GM19372 (cell line): ENCODE measurements around the gene MAGI2.
"Not testable (repeated sequence)": the region's sequence is repeated elsewhere in the genome, so short reads cannot be mapped to it uniquely, and the experiment has no call there.

ENCODE experiments used
- ATAC-seq: cut with Tn5 transposase; IDR thresholded peaks from one replicate; pipeline ENCODE4 v1.9.1; 2021; ENCODE audit warnings: mild to moderate bottlenecking, low read depth, moderate library complexity; ENCODE audit not compliant: unreplicated experiment

Gene MAGI2

GRCh38 chr7:78296046-78296597 is 1157.3 kb downstream of the MAGI2 start:
- no peak for ATAC-seq

DNA sequence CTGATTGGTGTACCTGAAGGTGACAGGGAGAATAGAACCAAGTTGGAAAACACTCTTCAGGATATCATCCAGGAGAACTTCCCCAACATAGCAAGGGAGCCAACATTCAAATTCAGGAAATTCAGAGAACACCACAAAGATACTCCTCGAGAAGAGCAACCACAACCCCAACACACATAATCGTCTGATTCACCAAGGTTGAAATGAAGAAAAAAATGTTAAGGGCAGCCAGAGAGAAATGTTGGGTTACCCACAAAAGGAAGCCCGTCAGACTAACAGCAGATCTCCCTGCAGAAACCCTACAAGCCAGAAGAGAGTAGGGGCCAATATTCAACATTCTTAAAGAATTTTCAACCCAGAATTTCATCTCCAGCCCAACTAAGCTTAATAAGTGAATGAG is 1164.0 kb downstream of the MAGI2 start:
- not testable (repeated sequence) for ATAC-seq

DNA sequence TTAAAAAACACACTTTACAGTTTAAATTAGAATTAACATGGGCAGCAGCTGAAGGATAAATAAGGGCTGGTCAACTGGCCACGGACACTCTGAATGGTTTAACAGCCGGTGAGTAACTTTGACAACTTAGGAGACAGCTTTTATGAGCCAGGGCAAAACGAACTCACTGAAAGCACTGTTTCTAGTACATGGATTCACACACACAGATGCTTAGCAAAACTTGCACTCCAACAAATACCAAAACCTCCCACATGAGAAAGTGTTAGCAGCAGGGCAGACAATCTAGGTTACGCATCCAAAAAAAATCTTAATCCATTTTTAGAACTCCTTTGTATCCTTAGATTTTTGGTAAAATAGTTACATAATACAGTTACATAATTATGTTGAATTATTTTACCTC is 1168.5 kb downstream of the MAGI2 start:
- ATAC-seq: no peak

- no peak for ATAC-seq
Measured at GRCh38 chr7:78280276-78280675, 1173.2 kb downstream of the MAGI2 start.

DNA sequence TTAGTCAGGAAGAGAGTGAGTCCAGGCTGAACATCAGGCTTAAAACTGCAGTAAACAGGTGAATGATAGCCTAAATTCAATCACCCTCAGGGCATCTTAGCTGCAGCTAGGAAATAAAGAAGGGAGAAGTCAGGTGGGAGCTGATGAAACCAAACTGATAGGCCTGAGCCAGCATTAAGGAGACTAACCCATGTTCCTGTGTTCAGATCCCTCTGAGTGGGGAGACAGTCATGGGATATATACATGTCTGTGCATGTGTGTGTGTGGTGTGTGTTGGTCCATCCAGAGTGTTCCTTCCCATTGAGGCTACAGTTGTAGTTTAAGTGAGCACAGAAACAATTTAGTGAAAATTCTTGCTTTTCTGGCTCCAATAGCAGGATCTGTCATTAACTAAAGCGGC is 1174.0 kb downstream of the MAGI2 start:
- no peak for ATAC-seq

GRCh38 chr7:78279032-78279431 is 1174.4 kb downstream of the MAGI2 start:
- ATAC-seq: no peak

GRCh38 chr7:78267141-78267540 is 1186.3 kb downstream of the MAGI2 start:
- no peak for ATAC-seq

DNA sequence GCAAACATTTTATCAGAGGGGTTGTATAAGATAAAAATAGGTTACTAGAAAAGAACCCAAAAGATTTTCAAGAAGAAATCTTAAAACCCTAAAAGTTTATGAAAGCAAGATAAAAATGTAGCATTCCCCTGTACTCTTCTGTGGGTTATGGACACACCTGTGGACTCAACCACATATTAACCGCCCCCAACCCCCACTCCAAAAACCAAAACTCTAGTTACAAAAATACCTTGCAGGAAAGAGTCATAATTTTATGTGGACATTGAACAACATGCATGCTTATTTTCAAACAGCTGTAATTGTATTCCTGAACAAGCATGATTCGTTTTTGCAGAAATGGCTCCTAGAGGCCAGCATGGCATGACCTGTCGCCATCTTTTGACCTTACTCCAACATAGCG is 1188.0 kb downstream of the MAGI2 start:
- no peak for ATAC-seq

DNA sequence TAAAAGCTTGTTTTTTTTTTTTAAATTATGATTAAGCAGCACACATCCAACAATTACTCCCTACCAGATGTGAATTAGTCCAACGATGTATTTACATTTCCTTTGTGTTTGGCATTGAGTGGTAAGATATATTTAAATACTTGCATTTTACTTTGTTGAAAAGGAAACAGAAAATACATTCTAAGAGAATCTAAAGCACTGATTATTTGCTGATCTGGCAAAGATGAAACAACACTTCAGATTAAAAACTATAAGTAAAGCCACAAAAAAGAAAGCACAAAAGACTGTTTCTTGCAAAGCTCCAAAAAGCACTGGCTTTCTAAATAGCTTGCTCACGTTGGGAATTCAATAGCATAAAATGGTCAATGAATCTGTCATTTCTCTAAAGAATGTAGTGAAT is 1188.4 kb downstream of the MAGI2 start:
- ATAC-seq: no peak

DNA sequence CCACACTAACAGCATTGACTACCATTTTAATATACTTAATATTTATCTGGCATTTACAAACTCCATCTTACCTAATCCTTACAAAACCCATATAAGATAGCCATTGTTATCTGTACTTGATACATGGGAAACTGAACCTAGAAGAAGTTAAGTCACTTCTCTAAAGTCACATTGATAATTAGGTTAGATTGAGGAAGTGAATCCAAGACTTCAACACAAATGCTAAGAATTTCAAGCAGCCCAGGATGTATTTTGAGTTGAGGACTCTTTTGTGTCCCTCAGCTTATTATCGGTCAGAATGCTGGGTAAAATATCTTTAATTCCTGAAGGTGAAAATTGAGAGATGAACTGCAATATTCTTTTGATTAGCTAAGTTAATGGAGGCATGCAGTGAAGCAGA is 1189.4 kb downstream of the MAGI2 start:
- no peak for ATAC-seq

DNA sequence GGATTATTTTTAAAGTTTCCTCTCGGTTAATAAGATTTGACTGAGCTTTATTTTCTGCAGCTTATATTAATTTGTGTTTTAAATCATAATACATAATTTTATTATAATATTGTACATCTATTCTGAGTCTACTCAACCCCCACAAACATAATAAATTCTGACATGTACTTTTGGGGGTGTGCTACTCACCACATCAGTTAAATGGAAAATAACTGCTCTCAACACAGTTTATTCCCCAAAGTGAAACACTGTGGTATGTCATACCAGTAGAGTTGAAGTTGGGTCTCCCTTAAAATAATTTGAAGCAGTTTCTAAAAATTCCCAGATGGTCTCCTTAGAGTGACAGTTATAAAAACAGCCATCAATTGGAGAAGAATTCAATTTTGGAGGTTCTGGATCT is 1191.7 kb downstream of the MAGI2 start:
- no peak for ATAC-seq

DNA sequence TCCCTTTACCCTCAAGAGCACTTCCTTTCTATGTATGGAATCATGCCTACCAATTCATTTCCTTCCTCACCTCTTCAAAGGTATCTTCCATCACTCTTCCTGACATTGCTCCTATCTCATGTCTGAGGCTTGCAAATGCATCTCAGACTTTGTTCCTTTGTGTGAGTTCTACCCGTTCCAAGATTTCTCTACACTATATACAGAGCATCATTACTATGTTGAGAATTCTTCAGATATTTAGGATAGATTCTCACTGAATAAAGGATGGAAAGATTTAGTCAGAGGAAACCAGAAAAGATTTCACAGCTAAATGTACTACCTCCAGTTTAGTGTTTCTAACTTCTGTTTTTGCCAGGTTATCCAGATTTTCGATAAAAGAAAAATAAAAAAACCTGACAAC is 1192.2 kb downstream of the MAGI2 start:
- no peak for ATAC-seq

GRCh38 chr7:78260826-78261225 is 1192.6 kb downstream of the MAGI2 start:
- no peak for ATAC-seq

- ATAC-seq: no peak
Measured at GRCh38 chr7:78254726-78255055, 1198.8 kb downstream of the MAGI2 start.

DNA sequence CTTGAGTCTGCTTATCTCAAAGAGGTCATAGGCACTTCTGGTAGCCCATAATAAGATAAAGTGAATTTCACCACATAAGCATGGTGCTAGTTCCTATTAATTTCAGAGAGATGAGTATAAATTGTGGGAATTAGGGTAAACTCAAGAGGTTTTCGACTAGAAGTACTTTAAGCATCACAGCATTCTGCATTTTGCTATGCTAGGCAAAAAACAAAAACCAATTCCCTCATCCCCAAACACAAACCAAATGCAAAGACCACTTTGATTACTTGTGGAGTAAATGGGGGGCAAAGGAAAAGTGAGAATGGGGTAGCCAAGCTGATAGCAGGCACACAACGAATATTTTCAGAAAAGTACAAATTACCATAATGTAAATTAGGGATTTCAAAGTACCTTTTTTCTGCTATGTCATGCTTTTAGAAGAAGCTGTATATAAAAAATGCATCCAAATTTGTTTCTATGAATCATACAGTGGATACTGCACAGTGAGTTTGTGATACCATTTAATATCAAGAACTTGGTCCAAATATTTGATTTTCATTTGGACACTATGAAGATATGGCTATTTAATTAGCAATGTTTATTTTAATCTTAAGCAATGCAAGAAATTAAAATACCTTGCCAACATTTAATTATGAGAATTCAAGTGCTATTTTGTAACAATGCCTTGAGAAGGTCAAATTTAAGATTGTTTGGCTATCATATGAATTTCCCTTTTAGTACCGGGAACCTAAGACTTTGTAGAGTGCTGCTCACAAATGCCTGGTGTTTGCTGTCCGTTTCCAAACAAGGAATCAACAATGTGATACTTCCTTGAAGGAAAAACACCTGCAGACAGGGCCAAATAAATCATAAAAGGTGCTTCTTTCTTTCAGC is 1199.4 kb downstream of the MAGI2 start:
- ATAC-seq: no peak

DNA sequence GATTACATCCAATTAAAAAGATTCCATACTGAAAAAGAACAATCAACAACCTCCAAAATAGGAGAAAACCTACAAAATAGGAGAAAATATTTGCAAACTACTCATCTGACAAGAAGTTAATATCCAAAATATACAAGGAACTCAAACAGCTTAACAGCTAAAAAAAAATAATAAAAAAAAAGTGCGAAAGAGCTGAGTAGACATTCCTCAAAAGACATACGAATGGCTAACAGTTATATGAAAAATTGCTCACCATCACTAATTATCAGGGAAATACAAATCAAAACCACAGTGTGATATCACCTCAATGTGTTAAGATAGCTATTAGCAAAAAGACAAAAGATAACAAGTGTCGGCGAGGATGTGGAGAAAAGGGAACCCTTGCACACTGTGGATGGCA is 1204.6 kb downstream of the MAGI2 start:
- ATAC-seq: no peak

DNA sequence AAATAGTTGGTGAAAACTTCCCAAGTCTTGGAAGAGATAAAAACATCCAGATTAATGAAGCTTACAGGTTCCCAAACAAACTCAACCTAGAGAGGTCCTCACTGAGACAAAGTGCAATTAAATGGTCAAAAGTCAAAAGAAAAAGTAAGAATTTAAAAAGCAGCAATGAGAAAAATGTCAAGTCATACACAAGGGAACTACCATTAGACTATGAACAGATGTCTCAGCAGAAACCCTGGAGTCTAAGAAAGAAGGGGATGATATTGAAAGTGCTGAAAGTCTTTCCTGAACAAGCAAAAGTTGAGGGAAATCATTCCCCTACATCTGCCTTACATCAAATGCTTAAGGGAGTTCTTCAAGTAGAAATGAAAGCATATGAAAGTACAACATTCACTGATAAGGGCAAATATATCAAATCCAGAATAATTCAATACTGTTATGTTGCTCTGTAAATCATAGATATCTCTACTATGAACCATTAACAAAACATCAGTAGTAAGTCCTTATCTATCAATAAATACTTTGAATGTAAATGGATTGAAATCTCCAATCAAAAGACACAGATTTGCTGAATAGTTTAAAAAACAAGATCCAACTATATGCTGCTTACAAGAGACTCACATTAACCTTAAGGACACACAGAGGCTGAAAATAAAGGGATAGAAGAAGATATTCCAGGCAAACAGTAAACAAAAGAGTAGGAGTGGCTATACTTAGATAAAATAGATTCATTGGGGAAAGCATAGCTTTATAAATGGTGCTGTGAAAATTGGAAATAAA is 1205.4 kb downstream of the MAGI2 start:
- ATAC-seq: no peak

DNA sequence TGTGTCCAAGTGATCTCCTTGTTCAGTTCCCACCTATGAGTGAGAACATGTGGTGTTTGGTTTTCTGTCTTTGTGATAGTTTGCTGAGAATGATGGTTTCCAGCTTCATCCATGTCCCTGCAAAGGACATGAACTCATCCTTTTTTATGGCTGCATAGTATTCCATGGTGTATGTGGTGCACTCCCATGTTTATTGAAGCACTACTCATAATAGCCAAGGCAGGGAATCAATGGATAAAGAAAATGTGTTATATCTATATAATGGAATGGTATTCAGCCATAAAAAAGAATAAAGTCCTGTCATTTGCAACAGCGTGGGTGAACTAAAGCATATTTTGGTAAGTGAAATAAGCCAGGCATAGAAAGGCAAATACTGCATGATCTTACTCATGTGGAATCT is 1213.3 kb downstream of the MAGI2 start:
- not testable (repeated sequence) for ATAC-seq

- ATAC-seq: no peak
Measured at GRCh38 chr7:78234634-78235033, 1218.8 kb downstream of the MAGI2 start.

DNA sequence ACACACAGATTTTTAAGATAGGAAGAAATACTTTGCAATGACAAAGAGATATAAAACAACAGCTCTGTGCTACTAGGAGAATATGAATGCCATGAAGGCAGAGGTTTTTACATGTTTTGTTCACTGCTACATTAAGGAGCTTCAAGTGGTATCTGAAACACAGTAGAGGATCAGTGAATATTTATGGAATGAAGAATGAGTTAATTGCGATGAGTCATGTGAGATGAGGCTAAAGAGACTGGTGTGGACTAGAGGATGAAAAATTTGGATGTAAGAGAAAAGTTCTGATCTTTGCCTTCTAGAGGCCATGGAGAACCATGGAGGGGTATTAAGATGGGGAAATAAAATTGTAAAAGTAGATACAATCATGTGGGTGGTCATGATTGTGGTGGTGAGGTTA is 1220.7 kb downstream of the MAGI2 start:
- no peak for ATAC-seq

DNA sequence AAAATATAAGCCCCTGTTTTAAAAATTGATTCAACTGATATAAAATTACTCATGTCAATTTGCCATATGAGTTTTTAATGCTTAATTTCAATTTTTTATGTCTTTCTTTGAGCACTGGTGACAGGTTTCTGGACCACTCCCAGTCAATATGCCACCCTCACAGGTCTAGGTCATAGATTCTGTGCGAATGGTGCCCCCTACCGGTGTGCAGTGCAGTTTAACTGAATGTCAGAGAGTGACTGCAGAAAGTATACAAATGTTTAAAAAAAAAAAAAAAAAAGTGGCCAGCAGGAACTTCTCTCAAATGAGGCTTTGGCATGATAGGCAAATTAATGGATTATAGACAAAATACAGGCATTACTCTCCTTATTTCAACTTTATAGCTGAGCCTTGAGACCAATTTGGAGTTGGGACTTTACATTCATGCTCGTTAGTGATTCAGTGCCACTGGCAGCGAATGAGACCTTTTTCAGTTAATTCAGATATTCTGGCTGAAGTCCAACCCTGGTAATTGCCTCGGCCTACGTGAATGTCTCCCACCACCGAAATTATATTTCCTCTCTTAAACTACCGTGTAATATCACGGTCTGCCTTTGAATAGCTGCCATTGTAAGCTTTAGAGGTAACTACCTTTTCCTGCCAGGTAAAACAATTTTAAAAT is 1227.3 kb downstream of the MAGI2 start:
- no peak for ATAC-seq
